Transverse colon (tissue), 4 donors: ENCODE data around the gene DBI. TPM values are rescaled to one million over a fixed set of nuclear protein-coding genes. Genes with fewer than 3 reads are reported as not detected.

Experiments
- DNase-seq: peaks from one replicate; pipeline ENCODE4 v3.0.0-alpha.2; 2019
- H3K27ac ChIP-seq, 4 donors: fragments of 200-600 bp; sonication (generic); 2 replicates each; pipeline ENCODE4 v1.5.1; 2016 to 2018; ENCODE audit warnings: inconsistent platforms in 4 of 4
- H3K27me3 ChIP-seq: fragments of 200-600 bp; sonication (generic); 2 replicates; pipeline ENCODE4 v1.5.1; 2017; ENCODE audit warnings: inconsistent platforms
- H3K36me3 ChIP-seq, 4 donors: fragments of 200-600 bp; sonication (generic); 2 replicates each; pipeline ENCODE4 v1.5.1; 2017 to 2019; ENCODE audit warnings: inconsistent platforms in 4 of 4
- H3K4me1 ChIP-seq, 4 donors: fragments of 200-600 bp; sonication (generic); 2 replicates each; pipeline ENCODE4 v1.5.1; 2017 to 2020; ENCODE audit warnings: inconsistent platforms in 4 of 4
- H3K4me3 ChIP-seq, 4 donors: fragments of 200-600 bp; sonication (generic); 1 replicate in 1 of 4; 2 replicates in 3 of 4; pipeline versions ENCODE4 v1.5.1 to v1.6.1; 2017 to 2019; ENCODE audit warnings: inconsistent platforms in 4 of 4
- H3K9me3 ChIP-seq, 2 donors: fragments of 200-600 bp; sonication (generic); 2 replicates each; pipeline ENCODE4 v1.5.1; 2017 to 2019; ENCODE audit warnings: inconsistent platforms in 2 of 2
- EP300 ChIP-seq: sonication (generic); formaldehyde crosslinking; IDR thresholded peaks from one replicate; pipeline ENCODE4 v1.6.1; 2017; ENCODE audit warnings: antibody characterized with exemption, low read depth
- POLR2A ChIP-seq: fragments of 450-650 bp; IDR thresholded peaks from one replicate; pipeline ENCODE4 v1.6.1; 2016; ENCODE audit warnings: antibody characterized with exemption, mild to moderate bottlenecking, moderate library complexity
- POLR2AphosphoS5 ChIP-seq, 3 donors: sonication (generic); formaldehyde crosslinking; IDR thresholded peaks; one replicate each; pipeline ENCODE4 v1.6.1; 2016; ENCODE audit warnings: antibody characterized with exemption in 3 of 3
- WGBS, 2 donors: methylation state at CpG; one replicate each; pipeline ENCODE4 v1.1.5; 2018; ENCODE audit warnings: low coverage in 1 of 2; 5-methylcytosine and 5-hydroxymethylcytosine counted together
- in situ Hi-C, 4 donors: fragments of 200-750 bp; cut with MboI; loops; one replicate each; pipeline versions ENCODE4 v1.15.0 to v1.15.1; 2017; ENCODE audit warnings: low sequenced_read_pairs in 3 of 4, low pct_ligation_motif_present in 1 of 4, low pct_unique_long_range_greater_than_20kb in 1 of 4
- intact Hi-C: fragments of 100-400 bp; cut with DNase I; formaldehyde crosslinking; loops from one replicate; pipeline ENCODE4 v1.15.1; 2023; ENCODE audit warnings: low total_unique reads
- total RNA-seq, 4 donors: library from RNA; depleted of rRNA; stranded (reverse); fragments of >200 nt; gene quantifications; one replicate each; pipeline ENCODE4 v1.1.0, GENCODE V29; 2016
- TF ChIP-seq, protein P1 (sequence below), 5 experiments: fragments of 200-600 bp in 3 of 5; fragments of 450-650 bp in 2 of 5; sonication (generic) in 3 of 5; IDR thresholded peaks; 1 replicate in 2 of 5; 2 replicates in 3 of 5; pipeline ENCODE4 v1.5.1; 2016 to 2017; ENCODE audit warnings: antibody characterized with exemption in 5 of 5, inconsistent platforms in 3 of 5, mild to moderate bottlenecking in 2 of 5, moderate library complexity in 1 of 5

Gene DBI
- total RNA-seq, 4 donors from 2014 or later: 33.8 to 212 (median 149) TPM

- intact Hi-C loops: no loop called here
- in situ Hi-C loops: no loop called here
- Histone ChIP-seq H3K27me3 (no peaks in the 10 kb centered on the region), H3K36me3 (no peaks in the 10 kb centered on the region), H3K27ac (no peak overlapping the region), H3K4me3 (no peak overlapping the region), H3K9me3 (no peaks in the 10 kb centered on the region), H3K4me1 (no peaks in the 10 kb centered on the region)
- TF ChIP-seq EP300 (no peak), POLR2AphosphoS5 (IDR thresholded peaks at IDR 0.05) (no peak), POLR2A (no peak)
- TF ChIP-seq, protein P1, sequence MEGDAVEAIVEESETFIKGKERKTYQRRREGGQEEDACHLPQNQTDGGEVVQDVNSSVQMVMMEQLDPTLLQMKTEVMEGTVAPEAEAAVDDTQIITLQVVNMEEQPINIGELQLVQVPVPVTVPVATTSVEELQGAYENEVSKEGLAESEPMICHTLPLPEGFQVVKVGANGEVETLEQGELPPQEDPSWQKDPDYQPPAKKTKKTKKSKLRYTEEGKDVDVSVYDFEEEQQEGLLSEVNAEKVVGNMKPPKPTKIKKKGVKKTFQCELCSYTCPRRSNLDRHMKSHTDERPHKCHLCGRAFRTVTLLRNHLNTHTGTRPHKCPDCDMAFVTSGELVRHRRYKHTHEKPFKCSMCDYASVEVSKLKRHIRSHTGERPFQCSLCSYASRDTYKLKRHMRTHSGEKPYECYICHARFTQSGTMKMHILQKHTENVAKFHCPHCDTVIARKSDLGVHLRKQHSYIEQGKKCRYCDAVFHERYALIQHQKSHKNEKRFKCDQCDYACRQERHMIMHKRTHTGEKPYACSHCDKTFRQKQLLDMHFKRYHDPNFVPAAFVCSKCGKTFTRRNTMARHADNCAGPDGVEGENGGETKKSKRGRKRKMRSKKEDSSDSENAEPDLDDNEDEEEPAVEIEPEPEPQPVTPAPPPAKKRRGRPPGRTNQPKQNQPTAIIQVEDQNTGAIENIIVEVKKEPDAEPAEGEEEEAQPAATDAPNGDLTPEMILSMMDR (IDR thresholded peaks at IDR 0.05): no peak
- DNase-seq: peak; percentile 36
- 85 to 86% methylated on average over 5 to 6 of the region's 6 CpGs for WGBS, 2 donors
These were observed 27.8 kb upstream of the DBI start for GRCh38 chr2:119338826-119339561.

GRCh38 chr2:119339562-119339923, 27.2 kb upstream of the DBI start:
- H3K36me3 ChIP-seq: no peaks in the 10 kb centered on the region
- 94 to 95% methylated on average over 7 of the region's 7 CpGs for WGBS, 2 donors
- H3K4me1 ChIP-seq: no peaks in the 10 kb centered on the region
- H3K9me3 ChIP-seq: no peaks in the 10 kb centered on the region
- no peaks in the 10 kb centered on the region for H3K27me3 ChIP-seq
- intact Hi-C loops (no loop called here), in situ Hi-C loops (no loop called here)
- no peak for TF ChIP-seq EP300
- no peak for TF ChIP-seq POLR2A
- no peak for TF ChIP-seq POLR2AphosphoS5 (IDR thresholded peaks at IDR 0.05)
- TF ChIP-seq, protein P1 (IDR thresholded peaks at IDR 0.05): no peak
- no peak overlapping the region for H3K27ac ChIP-seq
- H3K4me3 ChIP-seq: no peak overlapping the region
- DNase-seq: no peak

- H3K4me1 ChIP-seq: no peaks in the 10 kb centered on the region
- H3K27ac ChIP-seq: no peak overlapping the region
- in situ Hi-C loops: no loop called here
- WGBS, 2 donors: 83 to 88% methylated on average over 2 of the region's 2 CpGs
- no peaks in the 10 kb centered on the region for H3K9me3 ChIP-seq
- no peak for DNase-seq
- no peaks in the 10 kb centered on the region for H3K36me3 ChIP-seq
- no peak overlapping the region for H3K4me3 ChIP-seq
- no peaks in the 10 kb centered on the region for H3K27me3 ChIP-seq
- intact Hi-C loops: no loop called here
- TF ChIP-seq EP300 (no peak), POLR2AphosphoS5 (IDR thresholded peaks at IDR 0.05) (no peak), POLR2A (no peak)
- TF ChIP-seq, protein P1 (IDR thresholded peaks at IDR 0.05): no peak
These were observed 25.1 kb upstream of the DBI start for GRCh38 chr2:119341684-119342083.

- H3K27me3 ChIP-seq: no peaks in the 10 kb centered on the region
- no peak for DNase-seq
- 90 to 94% methylated on average over 3 to 6 of the region's 6 CpGs for WGBS, 2 donors
- H3K4me3 ChIP-seq: no peak overlapping the region
- H3K9me3 ChIP-seq: no peaks in the 10 kb centered on the region
- no peak overlapping the region for H3K27ac ChIP-seq
- in situ Hi-C loops: no loop called here
- H3K36me3 ChIP-seq: no peaks in the 10 kb centered on the region
- peaks cover 0 to 8% (median 0%) of the 10 kb centered on the region in 4 donors for H3K4me1 ChIP-seq
- TF ChIP-seq POLR2AphosphoS5 (IDR thresholded peaks at IDR 0.05) (no peak), POLR2A (no peak), EP300 (no peak)
- TF ChIP-seq, protein P1 (IDR thresholded peaks at IDR 0.05): no peak
- intact Hi-C loops: no loop called here
These were observed 17.5 kb upstream of the DBI start for GRCh38 chr2:119349289-119349688.
